GM12878 (cell line): ENCODE measurements around the gene PMM1. TPM values are rescaled to one million over a fixed set of nuclear protein-coding genes. Genes with fewer than 3 reads are reported as not detected.

Experiments used
- ATAC-seq: fragments of 200-7000 bp; cut with Tn5 transposase; 3 replicates; pipeline ENCODE4 v1.9.1; 2020; ENCODE audit warnings: mild to moderate bottlenecking, moderate library complexity
- BruUV-seq: library from RNA; stranded (reverse); fragments of 400-500 nt; replicated peaks from 2 replicates; lab custom pipeline; 2021; lab: Mats Ljungman, UMichigan
- CTCF ChIA-PET: fragments of 300-600 bp; sonication (Branson Sonifier 250); formaldehyde crosslinking; extraction: SDS; loops from one replicate; lab custom pipeline; 2021; ENCODE audit warnings: inconsistent platforms; lab: Yijun Ruan, JAX
- POLR2A ChIA-PET: fragments of 350-600 bp; formaldehyde crosslinking; extraction: SDS; loops from one replicate; lab custom pipeline; 2021; ENCODE audit warnings: inconsistent platforms; lab: Charles Lee
- RAD21 ChIA-PET: fragments of 300-600 bp; sonication (Branson Sonifier 250); formaldehyde crosslinking; loops from one replicate; lab custom pipeline; 2023; ENCODE audit warnings: antibody characterized with exemption; ENCODE audit not compliant: unreplicated experiment; lab: Charles Lee
- SMC1A ChIA-PET: fragments of 300-600 bp; sonication (Branson Sonifier 250); formaldehyde crosslinking; loops from one replicate; lab custom pipeline; 2023; ENCODE audit not compliant: unreplicated experiment, uncharacterized antibody; lab: Charles Lee
- DNase-seq: peaks from one replicate; pipeline ENCODE4 v3.0.0-alpha.2; 2011; ENCODE audit warnings: low read depth, low spot score
- FAIRE-seq: peaks from 3 replicates; lab custom pipeline; 2011; peaks lifted over from hg19 to GRCh38; lab: Jason Lieb, UNC
- H2AFZ ChIP-seq: 2 replicates; pipeline ENCODE4 v1.6.0; 2011; ENCODE audit warnings: low read depth, low read length, control low read depth; ENCODE audit not compliant: control insufficient read depth
- H3K27ac ChIP-seq: 2 replicates; pipeline ENCODE4 v1.5.1; 2011; ENCODE audit warnings: control low read depth; ENCODE audit not compliant: control insufficient read depth, insufficient read depth
- H3K27me3 ChIP-seq, 2 experiments: replicated peaks in 1 of 2; 2 replicates each; pipeline versions ENCODE4 v1.6.0 to v1.6.1; 2011; ENCODE audit warnings: low read length in 1 of 2; ENCODE audit not compliant: control insufficient read depth in 2 of 2, insufficient read depth in 2 of 2
- H3K36me3 ChIP-seq, 2 experiments: 2 replicates each; pipeline ENCODE4 v1.5.1; 2011; ENCODE audit warnings: low read length in 1 of 2; ENCODE audit not compliant: control insufficient read depth in 2 of 2, insufficient read depth in 2 of 2
- H3K4me1 ChIP-seq: 2 replicates; pipeline ENCODE4 v1.6.1; 2011; ENCODE audit warnings: mild to moderate bottlenecking, low read length, moderate library complexity, mixed read lengths; ENCODE audit not compliant: control insufficient read depth, insufficient read depth
- H3K4me2 ChIP-seq: 2 replicates; pipeline ENCODE4 v1.6.0; 2011; ENCODE audit warnings: control low read depth; ENCODE audit not compliant: control insufficient read depth, insufficient read depth
- H3K4me3 ChIP-seq: fragments of 200-600 bp; sonication (generic); 2 replicates; pipeline ENCODE4 v1.5.1; 2016
- H3K79me2 ChIP-seq: 2 replicates; pipeline ENCODE4 v1.6.0; 2011; ENCODE audit warnings: low read length; ENCODE audit not compliant: control insufficient read depth, insufficient read depth
- H3K9ac ChIP-seq: 2 replicates; pipeline ENCODE4 v1.8.0; 2011; ENCODE audit warnings: low read length, control low read depth, mixed read lengths; ENCODE audit not compliant: control insufficient read depth, insufficient read depth
- H3K9me3 ChIP-seq: replicated peaks from 3 replicates; pipeline ENCODE4 v1.5.1; 2011; ENCODE audit warnings: mild to moderate bottlenecking, low read length; ENCODE audit not compliant: control insufficient read depth, insufficient read depth
- H4K20me1 ChIP-seq: 2 replicates; pipeline ENCODE4 v1.6.0; 2011; ENCODE audit not compliant: control insufficient read depth, insufficient read depth
- BRCA1 ChIP-seq: IDR thresholded peaks from 2 replicates; pipeline ENCODE4 v1.6.1; 2011; ENCODE audit warnings: low read depth, low read length, improper control_type of control experiment
- CBX5 ChIP-seq: sonication (generic); IDR thresholded peaks from 2 replicates; pipeline ENCODE4 v1.6.1; 2016; ENCODE audit warnings: low read depth, moderate library complexity, mild to moderate bottlenecking, inconsistent platforms
- DPF2 ChIP-seq: fragments of 450-650 bp; IDR thresholded peaks from 2 replicates; pipeline ENCODE4 v1.6.1; 2017; ENCODE audit warnings: mild to moderate bottlenecking
- FOXM1 ChIP-seq: IDR thresholded peaks from 2 replicates; pipeline ENCODE4 v1.6.1; 2012; ENCODE audit warnings: low read depth, mild to moderate bottlenecking, inconsistent platforms, low read length, moderate library complexity
- JUNB ChIP-seq: IDR thresholded peaks from 2 replicates; pipeline ENCODE4 v1.6.1; 2016; ENCODE audit warnings: antibody characterized with exemption, mild to moderate bottlenecking
- JUND ChIP-seq: IDR thresholded peaks from 2 replicates; pipeline ENCODE4 v1.6.1; 2012; ENCODE audit warnings: low read depth, mild to moderate bottlenecking, low read length, improper control_type of control experiment, moderate library complexity
- PML ChIP-seq: IDR thresholded peaks from 2 replicates; pipeline ENCODE4 v1.6.1; 2012; ENCODE audit warnings: low read length, inconsistent platforms
- SIX5 ChIP-seq: IDR thresholded peaks from 2 replicates; pipeline ENCODE4 v1.6.1; 2011; ENCODE audit warnings: mild to moderate bottlenecking, low read depth, low read length, moderate library complexity; ENCODE audit not compliant: severe bottlenecking
- SMC3 ChIP-seq: IDR thresholded peaks from 2 replicates; pipeline ENCODE4 v1.6.1; 2011; ENCODE audit warnings: low read length, improper control_type of control experiment, borderline replicate concordance
- SP1 ChIP-seq: IDR thresholded peaks from one replicate; pipeline ENCODE4 v1.6.1; 2011; ENCODE audit warnings: low read depth, low read length
- SUZ12 ChIP-seq: fragments of 200-600 bp; sonication (generic); IDR thresholded peaks from one replicate; pipeline ENCODE4 v1.6.1; 2018; ENCODE audit warnings: antibody characterized with exemption, mild to moderate bottlenecking; ENCODE audit not compliant: unreplicated experiment
- TBL1XR1 ChIP-seq: IDR thresholded peaks from 2 replicates; pipeline ENCODE4 v1.6.1; 2012; ENCODE audit warnings: low read depth, low read length, improper control_type of control experiment
- ZNF207 ChIP-seq: fragments of 450-650 bp; IDR thresholded peaks from 2 replicates; pipeline ENCODE4 v1.6.1; 2014; ENCODE audit warnings: antibody characterized with exemption, mild to moderate bottlenecking, borderline replicate concordance
- WGBS: methylation state at CpG from one replicate; pipeline ENCODE4 v1.1.6; 2016; ENCODE audit warnings: low lambda C conversion rate; ENCODE audit not compliant: insufficient replicate concordance, insufficient coverage; ENCODE audit errors: missing lambda C conversion rate; 5-methylcytosine and 5-hydroxymethylcytosine counted together
- in situ Hi-C: fragments of 300-500 bp; cut with MboI; formaldehyde crosslinking; loops from 9 replicates; pipeline ENCODE4 v1.14.3; 2018; ENCODE audit warnings: mixed read lengths
- intact Hi-C: fragments of 100-400 bp; cut with micrococcal nuclease; formaldehyde crosslinking; loops from one replicate; pipeline ENCODE4 v1.14.2; 2022; ENCODE audit not compliant: unreplicated experiment
- polyA plus RNA-seq, 11 experiments: library from polyadenylated mRNA; depleted of rRNA in 4 of 11; unstranded in 6 of 11; stranded (reverse) in 5 of 11; fragments of >200 nt; fragmentation: Nextera tagmentation in 4 of 11; fragmentation: Illumina TruSeq in 1 of 11; extraction: Ambion mirVana in 4 of 11; extraction: Trizol in 1 of 11; gene quantifications; 1 replicate in 1 of 11; 2 replicates in 10 of 11; pipeline versions ENCODE4 v1.2.1 to v1.2.3, GENCODE V29; 2011 to 2016; ENCODE audit warnings: inconsistent platforms in 2 of 11, missing spikeins in 2 of 11, low read depth in 1 of 11
- total RNA-seq, 4 experiments: library from RNA; depleted of rRNA in 3 of 4; stranded (reverse); fragments of >200 nt in 3 of 4; fragmentation: Illumina TruSeq in 1 of 4; extraction: Trizol in 1 of 4; gene quantifications; 2 replicates each; pipeline versions ENCODE4 v1.2.1 to v1.2.3, GENCODE V29; 2013 to 2021
- TF ChIP-seq, protein P1 (sequence below): fragments of 150-350 bp; IDR thresholded peaks from 2 replicates; pipeline ENCODE4 v1.6.1; 2016; ENCODE audit warnings: low read depth, low read length

Gene PMM1
- total and polyA plus RNA-seq, 10 of the 15 experiments (the other 5 are each of a cell fraction or from before 2014, with no cell fraction given) = 8.2 to 32.2 (median 16.9) TPM

DNA sequence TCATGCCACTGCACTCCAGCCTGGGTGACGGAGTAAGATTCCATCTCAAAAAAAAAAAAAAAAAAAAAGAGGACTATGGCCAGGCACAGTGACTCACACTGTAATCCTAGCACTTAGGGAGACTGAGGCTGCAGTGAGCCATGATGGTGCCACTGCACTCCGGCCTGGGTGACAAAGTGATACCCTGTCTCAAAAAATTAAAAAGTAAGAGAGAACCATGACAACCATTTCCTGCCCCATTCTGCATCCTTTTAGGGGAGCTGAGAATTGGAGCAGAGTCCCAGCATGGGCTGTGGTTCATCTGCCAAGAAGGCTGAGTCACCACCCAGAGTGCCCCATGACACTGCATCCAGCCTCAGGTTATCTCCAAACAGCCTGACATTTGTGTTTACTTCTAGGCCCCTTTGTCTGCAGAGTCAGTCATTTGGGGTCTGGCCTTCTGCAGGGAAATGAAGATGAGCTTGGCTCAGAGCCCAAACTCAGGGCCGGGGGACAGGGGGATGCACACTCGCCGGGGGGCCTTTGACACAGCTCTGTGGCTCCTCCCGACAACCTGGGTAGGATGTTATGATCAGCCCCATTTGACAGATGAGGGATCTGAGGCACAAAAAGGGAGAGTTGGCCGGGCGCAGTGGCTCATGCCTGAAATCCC is 24.1 kb downstream of the PMM1 start:
- ChIA-PET CTCF (interaction anchor here (0.9 kb wide), 1 partner anchor 29 kb away, joined by 5 read pairs; no protein-coding TSS in a partner anchor), RAD21 (no interaction called here), POLR2A (interaction anchor here (0.7 kb wide), 3 partner anchors 24 to 347 kb away, joined by 3 to 4 read pairs (median 4); partner anchors contain the start of gene PMM1), SMC1A (no interaction called here)
- no peak overlapping the region for H3K4me3 ChIP-seq
- H3K9me3 ChIP-seq = no peaks in the 10 kb centered on the region
- TF ChIP-seq TBL1XR1 (no peak), PML (no peak), SUZ12 (no peak), SIX5 (no peak), ZNF207 (no peak)
- FAIRE-seq (no peak), DNase-seq (no peak), ATAC-seq (peak; percentile 44; the same call in 2 of the 3 replicates)
- no TSS peak for BruUV-seq
- no peaks in the 10 kb centered on the region for H4K20me1 ChIP-seq
- H3K27me3 ChIP-seq = peaks cover 0 to 5% of the 10 kb centered on the region in 2 experiments; a peak in 2 of 4 replicates
- no peaks in the 10 kb centered on the region for H3K4me1 ChIP-seq
- no peak overlapping the region for H3K9ac ChIP-seq
- H3K36me3 ChIP-seq = no peaks in the 10 kb centered on the region
- intact Hi-C loops = no loop called here
- H3K27ac ChIP-seq = no peak overlapping the region
- in situ Hi-C loops = no loop called here
- no peaks in the 10 kb centered on the region for H3K79me2 ChIP-seq
- WGBS = 62% methylated on average over 7 of the region's 8 CpGs
- no peak overlapping the region for H2AFZ ChIP-seq
- H3K4me2 ChIP-seq = no peak overlapping the region

GRCh38 chr22:41564563-41564962 is 25.1 kb downstream of the PMM1 start:
- in situ Hi-C loops = no loop called here
- ChIA-PET RAD21 (no interaction called here), SMC1A (no interaction called here), CTCF (no interaction called here), POLR2A (interaction anchor here (0.6 to 0.7 kb wide), 3 partner anchors 63 to 348 kb away, joined by 3 to 6 read pairs (median 4); no protein-coding TSS in a partner anchor)
- FAIRE-seq = no peak
- intact Hi-C loops = no loop called here
- no TSS peak for BruUV-seq
- no peak overlapping the region for H3K27ac ChIP-seq
- H3K79me2 ChIP-seq = no peaks in the 10 kb centered on the region
- H4K20me1 ChIP-seq = no peaks in the 10 kb centered on the region
- no peak overlapping the region for H2AFZ ChIP-seq
- no peak for ATAC-seq
- no peaks in the 10 kb centered on the region for H3K4me1 ChIP-seq
- no peaks in the 10 kb centered on the region for H3K9me3 ChIP-seq
- H3K36me3 ChIP-seq = no peaks in the 10 kb centered on the region
- DNase-seq = no peak
- WGBS = 36% methylated on average over 8 of the region's 8 CpGs
- no peak overlapping the region for H3K4me2 ChIP-seq
- H3K27me3 ChIP-seq = peaks cover 0 to 5% of the 10 kb centered on the region in 2 experiments; a peak in 3 of 4 replicates
- H3K9ac ChIP-seq = no peak overlapping the region
- no peak overlapping the region for H3K4me3 ChIP-seq
- TF ChIP-seq FOXM1 = no peak
- no peak for TF ChIP-seq BRCA1
- no peak for TF ChIP-seq DPF2
- no peak for TF ChIP-seq JUND
- TF ChIP-seq SMC3 = no peak
- no peak for TF ChIP-seq JUNB
- TF ChIP-seq, protein P1, sequence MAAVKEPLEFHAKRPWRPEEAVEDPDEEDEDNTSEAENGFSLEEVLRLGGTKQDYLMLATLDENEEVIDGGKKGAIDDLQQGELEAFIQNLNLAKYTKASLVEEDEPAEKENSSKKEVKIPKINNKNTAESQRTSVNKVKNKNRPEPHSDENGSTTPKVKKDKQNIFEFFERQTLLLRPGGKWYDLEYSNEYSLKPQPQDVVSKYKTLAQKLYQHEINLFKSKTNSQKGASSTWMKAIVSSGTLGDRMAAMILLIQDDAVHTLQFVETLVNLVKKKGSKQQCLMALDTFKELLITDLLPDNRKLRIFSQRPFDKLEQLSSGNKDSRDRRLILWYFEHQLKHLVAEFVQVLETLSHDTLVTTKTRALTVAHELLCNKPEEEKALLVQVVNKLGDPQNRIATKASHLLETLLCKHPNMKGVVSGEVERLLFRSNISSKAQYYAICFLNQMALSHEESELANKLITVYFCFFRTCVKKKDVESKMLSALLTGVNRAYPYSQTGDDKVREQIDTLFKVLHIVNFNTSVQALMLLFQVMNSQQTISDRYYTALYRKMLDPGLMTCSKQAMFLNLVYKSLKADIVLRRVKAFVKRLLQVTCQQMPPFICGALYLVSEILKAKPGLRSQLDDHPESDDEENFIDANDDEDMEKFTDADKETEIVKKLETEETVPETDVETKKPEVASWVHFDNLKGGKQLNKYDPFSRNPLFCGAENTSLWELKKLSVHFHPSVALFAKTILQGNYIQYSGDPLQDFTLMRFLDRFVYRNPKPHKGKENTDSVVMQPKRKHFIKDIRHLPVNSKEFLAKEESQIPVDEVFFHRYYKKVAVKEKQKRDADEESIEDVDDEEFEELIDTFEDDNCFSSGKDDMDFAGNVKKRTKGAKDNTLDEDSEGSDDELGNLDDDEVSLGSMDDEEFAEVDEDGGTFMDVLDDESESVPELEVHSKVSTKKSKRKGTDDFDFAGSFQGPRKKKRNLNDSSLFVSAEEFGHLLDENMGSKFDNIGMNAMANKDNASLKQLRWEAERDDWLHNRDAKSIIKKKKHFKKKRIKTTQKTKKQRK = no peak
- TF ChIP-seq SP1 = no peak
- TF ChIP-seq CBX5 = no peak
